ENCODE data around the gene PDZK1IP1.
"Not testable (repeated sequence)": the region's sequence is repeated elsewhere in the genome, so short reads cannot be mapped to it uniquely, and the experiment has no call there.

Gene PDZK1IP1

GRCh38 chr1:47181095-47181954 lies 8.5 kb downstream of the PDZK1IP1 start:
- no peak for DNase-seq (ENCODE audit: low read depth in 2 of 2)

- DNase-seq (ENCODE audit: low read depth in 2 of 2) = no peak
Observed at GRCh38 chr1:47180603-47181094, 9.2 kb downstream of the PDZK1IP1 start.

- DNase-seq (ENCODE audit: low read depth in 2 of 2) = no peak
Observed at GRCh38 chr1:47179988-47180563, 9.8 kb downstream of the PDZK1IP1 start.

GRCh38 chr1:47179017-47179987 lies 10.5 kb downstream of the PDZK1IP1 start:
- DNase-seq (ENCODE audit: low read depth in 2 of 2) = peak; percentile 85 to 86

DNA sequence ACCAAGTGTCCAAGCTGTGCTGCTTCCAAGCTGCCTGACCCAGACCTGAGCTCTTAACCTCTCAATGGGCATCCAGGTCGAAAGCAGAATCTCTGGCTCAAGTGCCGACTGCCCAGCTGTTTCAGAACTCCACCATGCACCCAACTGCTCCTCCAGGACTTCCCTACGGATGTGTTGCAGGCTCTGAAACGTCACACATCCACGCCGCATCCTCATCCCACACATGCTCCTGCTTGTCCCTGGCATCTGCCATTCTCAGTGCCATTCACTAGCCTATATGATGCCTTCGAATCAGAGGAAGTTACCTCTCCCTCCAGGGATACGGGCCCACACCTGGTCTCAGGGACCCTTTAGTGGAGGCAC lies 11.2 kb downstream of the PDZK1IP1 start:
- DNase-seq (ENCODE audit: low read depth in 2 of 2) = no peak

- no peak for DNase-seq (ENCODE audit: low read depth in 2 of 2)
Observed at GRCh38 chr1:47178020-47178419, 11.8 kb downstream of the PDZK1IP1 start.

- DNase-seq (ENCODE audit: low read depth in 2 of 2) = peak in 1 of 2 experiments; percentile 23
Observed at GRCh38 chr1:47175227-47175934, 14.5 kb downstream of the PDZK1IP1 start.

GRCh38 chr1:47174656-47175020 lies 15.2 kb downstream of the PDZK1IP1 start:
- no peak for DNase-seq (ENCODE audit: low read depth in 2 of 2)

DNA sequence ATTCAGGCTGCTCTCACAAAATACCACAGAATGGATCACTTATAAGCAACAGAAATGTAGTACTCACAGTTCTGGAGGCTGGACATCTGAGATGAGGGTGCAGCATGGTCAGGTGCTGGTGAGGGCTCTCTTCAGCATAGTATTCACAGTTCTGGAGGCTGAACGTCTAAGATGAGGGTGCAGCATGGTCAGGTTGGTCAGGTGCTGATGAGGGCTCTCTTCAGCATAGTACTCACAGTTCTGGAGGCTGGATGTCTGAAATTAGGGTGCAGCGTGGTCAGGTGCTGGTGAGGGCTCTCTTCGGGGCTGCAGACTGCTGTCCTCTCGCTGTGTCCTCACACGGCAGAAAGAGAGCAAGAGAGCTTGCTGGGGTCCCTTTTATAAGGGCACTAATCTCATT lies 17.1 kb downstream of the PDZK1IP1 start:
- no peak for DNase-seq (ENCODE audit: low read depth in 2 of 2)

DNA sequence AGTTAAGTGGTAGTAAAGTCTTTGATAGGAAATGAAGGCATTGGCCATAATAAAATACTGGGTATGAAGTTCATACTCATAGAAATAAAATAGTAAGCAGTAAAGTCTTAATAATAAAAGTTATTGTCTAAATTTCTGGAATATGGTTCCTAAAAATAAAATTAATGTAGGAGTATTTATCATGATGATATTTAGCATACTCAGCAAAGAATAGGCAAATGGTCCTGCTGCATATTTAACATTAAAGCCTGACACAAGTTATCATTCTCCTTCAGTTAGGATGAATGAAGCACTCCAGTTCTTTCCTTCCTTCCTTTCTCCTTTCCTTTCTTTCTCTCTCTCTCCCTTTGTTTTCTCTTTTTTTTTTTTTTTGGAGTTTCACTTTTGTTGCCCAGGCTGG lies 25.3 kb downstream of the PDZK1IP1 start:
- no peak for DNase-seq (ENCODE audit: low read depth in 2 of 2)

DNA sequence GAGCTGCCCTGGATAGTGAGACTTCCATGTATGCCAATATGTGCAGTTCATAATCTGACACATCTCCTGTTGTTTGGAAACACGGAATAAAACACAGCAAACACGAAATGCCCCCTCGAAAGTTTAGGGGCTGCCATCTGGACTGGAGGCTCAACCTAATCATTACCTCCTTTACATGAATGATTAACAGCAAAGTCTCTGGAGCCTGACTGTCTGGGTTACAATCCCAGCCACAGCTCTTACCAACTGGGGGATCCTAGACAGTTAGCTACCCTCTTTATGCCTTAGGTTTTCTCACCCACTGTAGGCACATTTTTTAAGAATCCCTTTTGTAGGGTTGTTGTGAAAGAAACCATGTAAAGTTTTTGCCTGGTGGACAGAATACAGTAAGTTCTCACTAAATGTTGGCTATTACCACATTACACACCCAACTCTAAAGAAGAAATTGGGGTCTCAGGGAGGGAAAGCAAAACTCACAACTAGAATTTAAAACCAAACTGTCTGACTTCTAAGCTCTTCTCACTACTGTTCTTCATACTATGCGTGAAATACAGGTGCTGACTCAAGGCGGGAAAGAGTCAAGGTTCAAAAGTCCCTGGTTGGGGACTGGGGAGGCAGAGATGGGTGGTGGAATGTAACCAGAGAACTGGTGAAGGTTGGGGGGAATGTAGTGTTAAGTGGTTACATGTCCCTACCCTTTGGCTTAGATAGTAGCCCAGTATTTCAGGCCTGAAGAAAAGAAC lies 28.4 kb downstream of the PDZK1IP1 start:
- DNase-seq (ENCODE audit: low read depth in 2 of 2) = no peak

DNA sequence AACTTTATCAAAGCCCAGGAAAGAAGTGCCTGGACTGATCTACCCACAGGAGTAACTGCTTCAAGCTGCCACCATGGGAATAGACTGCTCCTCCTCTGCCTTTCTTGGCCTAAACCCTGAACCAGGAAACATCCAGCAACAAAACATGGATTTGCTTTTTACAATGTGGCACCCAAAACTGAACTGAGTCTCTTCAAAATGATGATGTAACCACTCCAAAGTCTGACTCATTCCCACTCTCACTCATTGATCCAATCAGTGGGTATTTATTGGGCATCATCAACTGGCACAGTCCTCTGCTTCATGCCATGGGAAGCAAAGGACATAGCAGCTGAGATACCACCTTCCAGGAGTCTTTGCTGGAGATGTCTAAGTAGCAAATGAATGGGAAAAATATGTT lies 29.1 kb downstream of the PDZK1IP1 start:
- DNase-seq (ENCODE audit: low read depth in 2 of 2) = no peak

DNA sequence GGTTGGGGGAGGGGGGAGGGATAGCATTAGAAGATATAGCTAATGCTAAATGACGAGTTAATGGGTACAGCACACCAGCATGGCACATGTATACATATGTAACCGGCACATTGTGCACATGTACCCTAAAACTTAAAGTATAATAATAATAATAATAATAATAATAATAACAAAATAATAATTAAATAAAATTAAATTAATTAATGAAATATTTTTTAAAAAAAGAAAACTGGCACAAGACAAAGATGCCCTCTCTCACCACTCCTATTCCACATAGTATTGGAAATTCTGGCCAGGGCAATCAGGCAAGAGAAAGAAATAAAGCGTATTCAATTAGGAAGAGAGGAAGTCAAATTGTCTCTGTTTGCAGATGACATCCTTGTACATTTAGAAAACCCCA lies 31.9 kb downstream of the PDZK1IP1 start:
- not testable (repeated sequence) for DNase-seq (ENCODE audit: low read depth in 2 of 2)

DNA sequence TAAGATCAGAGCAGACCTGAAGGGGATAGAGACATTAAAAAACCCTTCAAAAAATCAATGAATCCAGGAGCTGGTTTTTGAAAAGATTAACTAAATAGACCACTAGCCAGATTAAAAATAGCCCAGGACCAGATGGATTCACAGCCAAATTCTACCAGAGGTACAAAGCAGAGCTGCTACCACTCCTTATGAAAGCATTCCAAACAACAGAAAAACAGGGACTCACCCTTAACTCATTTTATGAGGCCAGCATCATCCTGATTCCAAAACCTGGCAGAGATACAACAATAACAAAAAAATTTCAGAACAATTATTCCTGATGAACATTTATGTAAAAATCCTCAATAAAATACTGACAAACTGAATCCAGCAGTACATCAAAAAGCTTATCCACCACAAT lies 33.4 kb downstream of the PDZK1IP1 start:
- DNase-seq (ENCODE audit: low read depth in 2 of 2) = not testable (repeated sequence)

DNA sequence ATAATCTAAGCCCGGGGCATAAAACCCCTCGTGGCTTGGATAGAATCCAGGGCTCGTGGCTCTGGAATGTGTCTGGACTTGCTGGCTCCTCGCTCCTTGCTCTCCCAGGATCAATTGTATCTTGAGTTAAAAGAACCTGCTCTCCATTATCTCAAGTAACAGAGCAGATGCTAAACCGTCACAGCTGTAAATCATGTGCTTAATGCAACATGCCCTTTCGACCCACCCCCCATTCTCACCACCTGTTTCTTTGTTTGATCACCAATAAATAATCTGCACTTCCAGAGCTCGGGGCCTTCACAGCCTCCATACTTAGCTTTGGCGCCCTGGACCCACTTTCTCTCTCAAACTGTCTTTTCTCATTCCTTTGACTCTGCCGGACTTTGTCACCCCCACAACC lies 40.7 kb downstream of the PDZK1IP1 start:
- not testable (repeated sequence) for DNase-seq (ENCODE audit: low read depth in 2 of 2)

- no peak for DNase-seq (ENCODE audit: low read depth in 2 of 2)
Observed at GRCh38 chr1:47147047-47147785, 42.6 kb downstream of the PDZK1IP1 start.

GRCh38 chr1:47146495-47146894 lies 43.3 kb downstream of the PDZK1IP1 start:
- not testable (repeated sequence) for DNase-seq (ENCODE audit: low read depth in 2 of 2)

DNA sequence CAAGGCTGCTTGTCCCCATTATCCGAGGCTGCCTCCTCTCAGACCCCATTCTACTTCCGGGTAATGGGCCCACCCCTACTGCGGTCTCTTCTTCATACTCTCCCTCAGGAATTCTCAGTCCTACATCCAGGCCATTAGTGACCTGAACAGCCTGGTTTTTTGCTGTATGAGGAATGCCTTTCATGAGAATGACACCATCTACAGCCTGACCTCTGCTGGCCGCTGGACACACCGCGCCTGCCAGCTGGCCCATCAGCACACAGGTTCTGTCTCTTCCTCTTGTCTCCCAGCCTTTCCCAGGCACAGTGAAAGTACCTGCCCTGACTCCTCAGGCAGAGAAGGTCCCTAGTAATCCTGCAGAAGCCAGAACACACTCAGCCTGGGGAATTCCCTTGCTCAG lies 46.2 kb downstream of the PDZK1IP1 start:
- not testable (repeated sequence) for DNase-seq (ENCODE audit: low read depth in 2 of 2)

DNA sequence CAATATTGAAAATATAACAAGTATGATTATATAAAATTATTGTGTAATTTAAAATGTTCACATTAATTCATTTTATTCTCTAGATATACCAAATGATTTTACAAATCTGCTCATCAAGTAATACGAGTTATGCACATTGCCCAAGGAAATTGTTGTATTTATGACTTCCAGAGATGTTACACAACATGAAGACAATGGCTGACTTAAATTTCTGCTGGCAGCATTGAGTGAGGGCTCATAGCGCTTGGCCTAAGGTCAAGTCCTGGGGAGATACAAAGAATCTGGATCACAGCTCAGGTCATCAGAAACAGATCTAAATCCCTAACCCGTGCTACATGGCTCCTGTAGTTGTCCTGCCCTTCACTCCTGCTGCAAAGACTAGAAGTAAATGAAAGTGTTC lies 49.5 kb downstream of the PDZK1IP1 start:
- DNase-seq (ENCODE audit: low read depth in 2 of 2) = not testable (repeated sequence)

Data from fibroblast of skin of left biceps (primary cell).